K562 (cell line): ENCODE results near the gene PACSIN1. TPM values are rescaled to one million over a fixed set of nuclear protein-coding genes. Genes with fewer than 3 reads are reported as not detected.

Source experiments
- ARID2 ChIP-seq: fragments of 450-650 bp; IDR thresholded peaks from 2 replicates; pipeline ENCODE4 v1.6.1; 2017; ENCODE audit warnings: antibody characterized with exemption, mild to moderate bottlenecking
- ATF3 ChIP-seq, 2 experiments: fragments of 450-650 bp in 1 of 2; sonication (generic) in 1 of 2; formaldehyde crosslinking in 1 of 2; IDR thresholded peaks in 1 of 2; conservative IDR thresholded peaks in 1 of 2; 2 replicates each; pipeline versions ENCODE4 v1.6.1 to v1.8.1; 2016 to 2023; ENCODE audit warnings: mild to moderate bottlenecking in 2 of 2, moderate library complexity in 2 of 2, inconsistent platforms in 1 of 2, missing genetic modification reagents in 1 of 2
- CBFA2T2 ChIP-seq: fragments of 450-650 bp; conservative IDR thresholded peaks from 2 replicates; pipeline ENCODE4 v1.6.1; 2017; ENCODE audit warnings: mild to moderate bottlenecking
- COPS2 ChIP-seq: fragments of 450-650 bp; conservative IDR thresholded peaks from 2 replicates; pipeline ENCODE4 v1.6.1; 2016; ENCODE audit warnings: mild to moderate bottlenecking, moderate library complexity
- ELF2 ChIP-seq: fragments of 250-450 bp; sonication (Bioruptor Pico); IDR thresholded peaks from 2 replicates; pipeline ENCODE4 v1.5.0; 2021; ENCODE audit warnings: mild to moderate bottlenecking
- FOSL1 ChIP-seq: fragments of 200-800 bp; sonication (Bioruptor generic); conservative IDR thresholded peaks from 2 replicates; pipeline ENCODE4 v1.6.1; 2016; ENCODE audit warnings: missing genetic modification characterization, missing compliant biosample characterization
- GATAD2A ChIP-seq: fragments of 450-650 bp; IDR thresholded peaks from 2 replicates; pipeline ENCODE4 v1.6.1; 2017
- L3MBTL2 ChIP-seq: fragments of 450-650 bp; IDR thresholded peaks from 2 replicates; pipeline ENCODE4 v1.6.1; 2016; ENCODE audit warnings: mild to moderate bottlenecking, moderate library complexity
- MITF ChIP-seq: IDR thresholded peaks from 2 replicates; pipeline ENCODE4 v1.6.1; 2014; ENCODE audit warnings: antibody characterized with exemption
- MYC ChIP-seq, 2 experiments: fragments of 250-450 bp in 1 of 2; sonication (Bioruptor Pico) in 1 of 2; IDR thresholded peaks; 2 replicates each; pipeline versions ENCODE4 v1.5.1 to v1.6.1; 2012 to 2021; ENCODE audit warnings: low read depth in 2 of 2, borderline replicate concordance in 1 of 2, improper control_type of control experiment in 1 of 2, low read length in 1 of 2, mild to moderate bottlenecking in 1 of 2, moderate library complexity in 1 of 2
- POLR2H ChIP-seq: IDR thresholded peaks from 2 replicates; pipeline ENCODE4 v1.6.1; 2016; ENCODE audit warnings: missing genetic modification characterization, low read depth, mild to moderate bottlenecking, control low read depth, missing compliant biosample characterization, moderate library complexity
- RAD21 ChIP-seq, 2 experiments: fragments of 250-450 bp in 1 of 2; fragments of 450-650 bp in 1 of 2; sonication (Bioruptor Pico) in 1 of 2; formaldehyde crosslinking in 1 of 2; IDR thresholded peaks in 1 of 2; conservative IDR thresholded peaks in 1 of 2; 2 replicates each; pipeline versions ENCODE4 v1.4.0 to v1.8.0; 2020 to 2022; ENCODE audit warnings: mild to moderate bottlenecking in 2 of 2, moderate library complexity in 1 of 2
- TEAD1 ChIP-seq, 2 experiments: fragments of 450-650 bp in 1 of 2; sonication (generic) in 1 of 2; formaldehyde crosslinking; IDR thresholded peaks; 2 replicates each; pipeline versions ENCODE4 v1.4.0 to v1.8.0; 2020 to 2022; ENCODE audit warnings: mild to moderate bottlenecking in 2 of 2, missing genetic modification reagents in 1 of 2
- ZBTB26 ChIP-seq: fragments of 450-650 bp; formaldehyde crosslinking; IDR thresholded peaks from 2 replicates; pipeline ENCODE4 v1.4.0; 2022; ENCODE audit warnings: missing genetic modification characterization
- ZC3H11A ChIP-seq: IDR thresholded peaks from 2 replicates; pipeline ENCODE4 v1.6.1; 2012; ENCODE audit warnings: low read depth, low read length, improper control_type of control experiment
- ZNF124 ChIP-seq: sonication (generic); formaldehyde crosslinking; IDR thresholded peaks from 2 replicates; pipeline ENCODE4 v1.8.1; 2022; ENCODE audit warnings: missing genetic modification reagents
- ZNF23 ChIP-seq: fragments of 250-450 bp; sonication (Bioruptor Pico); IDR thresholded peaks from 2 replicates; pipeline ENCODE4 v1.4.0; 2020; ENCODE audit warnings: mild to moderate bottlenecking
- ZNF609 ChIP-seq: sonication (generic); formaldehyde crosslinking; IDR thresholded peaks from 2 replicates; pipeline ENCODE4 v1.8.1; 2023; ENCODE audit warnings: missing genetic modification reagents, mild to moderate bottlenecking, borderline replicate concordance
- polyA plus RNA-seq, 8 experiments: library from polyadenylated mRNA; depleted of rRNA in 4 of 8; stranded (reverse) in 5 of 8; unstranded in 3 of 8; fragments of >200 nt; fragmentation: Nextera tagmentation in 2 of 8; fragmentation: Illumina TruSeq in 1 of 8; extraction: Ambion mirVana in 2 of 8; extraction: Trizol in 1 of 8; gene quantifications; 2 replicates each; pipeline versions ENCODE4 v1.2.1 to v1.2.3, GENCODE V29; 2011 to 2014; ENCODE audit warnings: inconsistent platforms in 1 of 8, missing spikeins in 1 of 8
- total RNA-seq, 7 experiments: library from RNA; depleted of rRNA in 6 of 7; stranded (reverse); fragments of >200 nt in 6 of 7; fragmentation: Illumina TruSeq in 2 of 7; extraction: Trizol in 2 of 7; gene quantifications; 2 replicates each; pipeline versions ENCODE4 v1.2.1 to v1.2.3, GENCODE V29; 2011 to 2021; ENCODE audit warnings: low replicate concordance in 1 of 7

The PACSIN1 gene
- total and polyA plus RNA-seq, 9 of the 15 experiments (the other 6 are each of a cell fraction or from before 2014, with no cell fraction given): 0.01 to 1.7 (median 0.45) TPM

- TF ChIP-seq MITF (no peak), ATF3 (IDR thresholded peaks at IDR 0.05) (no peak), ATF3 (CRISPR knock-in tag; conservative IDR thresholded peaks at IDR 0.05) (peak; percentile 74; the same call in 1 of the 2 replicates), ZNF609 (CRISPR knock-in tag) (no peak), ZBTB26 (CRISPR knock-in tag) (0 out of 2 replicates have a peak, but pooled peaks have one; percentile 61), ARID2 (no peak), L3MBTL2 (peak; percentile 78), ZNF124 (CRISPR knock-in tag) (no peak), FOSL1 (tag) (peak; percentile 33; the same call in 1 of the 2 replicates), ZC3H11A (no peak), TEAD1 (CRISPR knock-in tag; IDR thresholded peaks at IDR 0.05) (peak in 1 of 2 experiments; percentile 89; a peak in 2 of 4 replicates), RAD21 (CRISPR knock-in tag; conservative IDR thresholded peaks at IDR 0.05 in 1 of 2, IDR thresholded peaks at IDR 0.05 in 1 of 2) (peak; percentile 11 to 38; a peak in 2 of 4 replicates), ZNF23 (CRISPR knock-in tag) (no peak), GATAD2A (0 out of 2 replicates have a peak, but pooled peaks have one; percentile 13), CBFA2T2 (no peak), POLR2H (peak; percentile 96), MYC (IDR thresholded peaks at IDR 0.05; ENCODE audit: low read depth, low read length) (peak; percentile 95), MYC (CRISPR knock-in tag; IDR thresholded peaks at IDR 0.05; ENCODE audit: borderline replicate concordance, low read depth) (peak; percentile 96), ELF2 (CRISPR knock-in tag) (peak; percentile 88), COPS2 (no peak)
Measured at GRCh38 chr6:34425498-34426410, 40.1 kb upstream of the PACSIN1 start, which contains the start of gene RPS10 (continued).
